ENCODE measurements around the gene CEP104.

CEP104 gene

GRCh38 chr1:3796215-3797061 is 60.6 kb downstream of the CEP104 start, which contains the start of gene LRRC47:
LRRC47 (minus strand) TSS chr1:3796498; CDS start chr1:3796476, 22 bp downstream.
- DNase-seq (ENCODE audit: low read depth), result peak; percentile 86

- no peak for DNase-seq (ENCODE audit: low read depth)
These were observed 61.4 kb downstream of the CEP104 start for GRCh38 chr1:3795453-3796214.

- no peak for DNase-seq (ENCODE audit: low read depth)
These were observed 66.1 kb downstream of the CEP104 start for GRCh38 chr1:3790952-3791351.

GRCh38 chr1:3790500-3790923 is 66.5 kb downstream of the CEP104 start:
- DNase-seq (ENCODE audit: low read depth), result no peak

- no peak for DNase-seq (ENCODE audit: low read depth)
These were observed 67.3 kb downstream of the CEP104 start for GRCh38 chr1:3789421-3790300.

DNA sequence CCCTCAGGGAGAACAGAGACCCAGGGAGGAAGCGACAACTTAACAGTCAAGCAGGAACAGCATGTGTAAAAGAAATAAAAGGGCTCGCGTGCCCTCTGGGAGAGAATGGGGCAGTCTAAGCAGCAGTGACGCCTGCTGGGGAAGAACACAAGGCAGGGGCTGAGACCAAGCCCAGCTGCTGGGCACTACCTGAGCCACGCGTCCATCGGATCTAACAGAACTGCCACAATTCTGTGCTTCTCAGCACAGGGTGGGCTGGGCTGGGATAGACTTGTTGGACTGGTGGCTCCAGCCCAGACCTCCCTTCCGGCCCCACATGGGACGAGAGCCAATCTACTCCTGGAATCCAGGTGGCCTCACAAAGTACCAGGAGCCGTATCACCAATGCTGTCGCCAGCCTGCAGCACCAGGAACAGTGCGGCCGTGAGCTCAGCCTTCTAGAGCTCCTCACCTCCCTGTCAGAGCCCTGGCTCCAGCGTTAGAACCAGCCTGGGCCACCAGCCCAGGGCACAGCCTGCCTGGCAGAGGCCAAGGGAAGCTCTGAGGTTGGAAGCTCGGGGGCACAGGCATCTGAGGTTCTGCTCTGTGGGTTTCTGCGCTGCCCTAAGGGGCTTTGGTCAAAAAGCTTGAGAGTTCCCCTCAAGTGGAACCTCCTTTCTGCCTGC is 68.1 kb downstream of the CEP104 start:
- no peak for DNase-seq (ENCODE audit: low read depth)

GRCh38 chr1:3787745-3788605 is 69.0 kb downstream of the CEP104 start:
- no peak for DNase-seq (ENCODE audit: low read depth)

DNA sequence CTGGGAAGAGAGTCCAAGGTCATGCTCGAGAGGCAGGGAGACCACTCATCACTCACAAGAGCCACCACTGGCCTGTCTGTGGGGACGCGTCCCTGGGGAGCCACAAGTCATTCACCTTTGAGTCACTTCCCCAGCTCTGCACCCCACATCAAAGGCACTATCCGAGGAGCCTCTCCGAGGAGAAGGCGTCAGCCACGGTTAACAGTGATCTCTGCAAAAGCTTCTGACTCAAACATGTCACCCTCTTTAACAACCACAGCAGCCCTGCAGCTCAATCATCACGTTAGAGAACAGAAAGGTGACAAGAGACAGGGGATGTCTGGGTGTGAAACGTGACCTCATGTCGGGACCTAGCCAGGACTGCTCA is 69.7 kb downstream of the CEP104 start:
- DNase-seq (ENCODE audit: low read depth), result no peak

DNA sequence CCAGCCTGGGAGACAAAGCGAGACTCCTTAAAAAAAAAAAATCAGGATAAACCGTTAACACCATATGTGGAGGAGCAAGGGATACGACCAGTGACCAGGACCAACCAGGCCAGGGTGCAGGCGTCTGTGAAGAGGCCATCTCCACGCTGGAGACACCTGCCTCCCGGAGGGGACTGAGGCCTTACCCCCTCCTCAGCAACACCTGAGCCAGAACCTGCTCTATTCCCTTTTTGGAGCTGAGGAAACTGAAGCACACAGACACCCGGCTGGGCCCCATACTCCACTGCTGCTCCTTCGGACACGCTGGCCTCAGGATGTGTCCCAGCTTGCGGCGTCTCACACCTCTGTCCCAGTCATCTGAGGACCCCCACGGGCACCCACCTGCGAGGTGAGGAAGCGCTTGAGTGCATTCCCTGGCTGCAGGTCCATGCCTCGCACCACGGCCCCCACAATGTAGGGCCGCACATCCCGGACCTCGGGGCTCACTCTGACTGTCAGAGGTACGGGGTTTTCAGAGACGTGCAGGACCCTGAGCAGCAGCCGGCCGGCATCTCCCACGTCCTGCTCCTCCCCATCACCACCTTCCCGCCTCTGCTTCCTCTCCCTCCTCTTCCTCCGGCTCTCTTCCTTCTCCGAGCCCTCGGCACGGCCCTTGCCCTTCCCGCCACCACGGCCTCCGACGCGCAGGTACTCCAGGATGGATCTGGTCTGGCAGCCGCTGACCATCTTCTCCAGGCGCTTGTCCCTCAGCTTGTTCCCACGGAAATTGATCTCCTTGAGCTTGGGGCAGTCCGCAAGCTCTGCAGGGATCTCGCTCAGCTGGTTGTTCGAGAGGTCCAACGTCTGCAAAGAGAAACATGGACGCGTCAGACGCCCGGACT is 70.3 kb downstream of the CEP104 start:
- DNase-seq (ENCODE audit: low read depth), result no peak

DNA sequence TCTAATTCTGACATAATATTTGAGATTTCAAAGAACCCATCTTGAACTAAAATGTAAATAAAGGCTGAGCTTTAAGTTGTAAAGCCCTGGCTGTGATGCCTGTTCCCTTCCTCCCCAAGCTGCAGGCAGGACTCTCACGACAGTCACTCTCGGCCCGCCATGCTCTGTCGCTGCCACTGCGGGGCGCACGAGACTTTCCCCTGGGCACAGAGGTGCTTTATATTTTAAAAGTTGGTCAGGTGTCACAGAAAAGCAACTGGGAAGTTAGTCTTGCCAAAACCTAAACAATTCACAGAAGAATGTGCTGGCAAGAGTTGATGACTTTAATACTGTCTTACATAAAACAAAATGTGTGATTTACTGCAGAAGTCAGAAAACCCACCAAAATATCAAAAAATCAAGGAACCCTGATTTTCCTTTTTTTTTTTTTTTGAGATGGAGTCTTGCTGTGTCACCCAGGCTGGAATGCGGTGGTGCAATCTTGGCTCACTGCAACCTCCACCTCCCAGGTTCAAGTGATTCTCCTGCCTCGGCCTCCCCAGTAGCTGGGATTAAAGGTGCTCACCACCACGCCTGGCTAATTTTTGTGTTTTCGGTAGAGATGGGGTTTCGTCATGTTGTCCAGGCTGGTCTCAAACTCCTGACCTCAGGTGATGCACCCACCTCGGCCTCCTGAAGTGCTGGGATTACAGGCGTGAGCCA is 71.4 kb downstream of the CEP104 start:
- DNase-seq (ENCODE audit: low read depth), result no peak

GRCh38 chr1:3785045-3785444 is 72.0 kb downstream of the CEP104 start:
- DNase-seq (ENCODE audit: low read depth), result peak; percentile 37

DNA sequence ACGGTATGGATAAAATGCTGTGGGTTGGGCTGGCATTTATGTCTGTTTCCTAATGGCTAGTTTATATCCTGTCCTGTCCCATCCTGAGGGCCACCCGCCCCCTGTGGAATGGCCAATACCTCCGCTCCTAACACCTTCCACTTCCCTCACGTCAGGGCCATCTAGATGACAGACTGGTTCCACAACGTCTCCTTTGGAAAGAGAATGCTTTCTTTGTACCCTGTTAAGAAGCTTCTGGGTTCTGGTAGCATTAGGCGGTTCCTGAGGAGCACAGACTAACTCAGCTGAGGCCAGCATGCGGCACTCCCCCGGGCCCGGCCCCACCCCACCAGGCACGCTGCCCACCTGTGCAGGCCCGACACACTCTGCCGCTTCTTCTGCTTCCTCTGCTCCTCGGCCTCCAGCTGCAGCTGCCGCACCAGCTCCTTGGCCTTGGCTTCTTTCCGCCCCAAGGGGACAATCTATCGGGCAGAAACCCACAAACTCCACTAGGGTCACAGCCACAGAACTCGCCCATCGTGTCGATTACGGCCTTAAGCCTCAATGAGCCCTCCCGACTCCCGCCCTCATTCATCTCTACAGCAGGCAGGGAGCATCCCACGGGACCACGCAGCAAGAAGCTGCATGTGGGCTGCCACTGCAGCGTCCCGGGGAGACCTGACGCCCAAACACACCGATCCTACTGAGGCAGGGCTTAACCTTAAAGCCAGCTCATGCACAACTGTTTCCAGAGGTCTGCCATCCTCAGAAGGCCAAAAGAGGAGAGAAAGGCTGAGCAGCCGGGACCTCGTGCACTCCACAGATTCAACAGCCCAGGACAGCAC is 73.1 kb downstream of the CEP104 start:
- no peak for DNase-seq (ENCODE audit: low read depth)

DNA sequence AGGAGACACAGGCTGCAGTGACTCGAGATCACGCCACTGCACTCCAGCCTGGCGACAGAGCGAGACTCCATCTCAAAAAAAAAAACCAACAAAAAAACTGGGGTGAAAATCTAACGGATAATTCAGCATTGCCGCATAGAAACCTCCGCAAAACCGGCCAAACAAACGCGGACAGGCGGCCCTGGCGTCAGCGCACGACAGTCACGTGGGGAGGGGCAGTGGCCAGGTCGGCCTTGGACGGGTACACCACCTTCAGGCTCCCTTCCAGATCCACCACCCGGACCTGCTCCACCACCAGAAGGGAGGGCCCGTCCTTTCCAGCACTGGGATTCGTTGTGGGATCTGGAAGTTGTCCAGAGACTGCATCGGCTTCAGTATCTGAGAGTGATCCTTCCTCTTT is 76.1 kb downstream of the CEP104 start:
- DNase-seq (ENCODE audit: low read depth), result no peak

GRCh38 chr1:3779912-3780416 is 77.0 kb downstream of the CEP104 start:
- no peak for DNase-seq (ENCODE audit: low read depth)

GRCh38 chr1:3779265-3779911 is 77.6 kb downstream of the CEP104 start:
- DNase-seq (ENCODE audit: low read depth), result no peak

DNA sequence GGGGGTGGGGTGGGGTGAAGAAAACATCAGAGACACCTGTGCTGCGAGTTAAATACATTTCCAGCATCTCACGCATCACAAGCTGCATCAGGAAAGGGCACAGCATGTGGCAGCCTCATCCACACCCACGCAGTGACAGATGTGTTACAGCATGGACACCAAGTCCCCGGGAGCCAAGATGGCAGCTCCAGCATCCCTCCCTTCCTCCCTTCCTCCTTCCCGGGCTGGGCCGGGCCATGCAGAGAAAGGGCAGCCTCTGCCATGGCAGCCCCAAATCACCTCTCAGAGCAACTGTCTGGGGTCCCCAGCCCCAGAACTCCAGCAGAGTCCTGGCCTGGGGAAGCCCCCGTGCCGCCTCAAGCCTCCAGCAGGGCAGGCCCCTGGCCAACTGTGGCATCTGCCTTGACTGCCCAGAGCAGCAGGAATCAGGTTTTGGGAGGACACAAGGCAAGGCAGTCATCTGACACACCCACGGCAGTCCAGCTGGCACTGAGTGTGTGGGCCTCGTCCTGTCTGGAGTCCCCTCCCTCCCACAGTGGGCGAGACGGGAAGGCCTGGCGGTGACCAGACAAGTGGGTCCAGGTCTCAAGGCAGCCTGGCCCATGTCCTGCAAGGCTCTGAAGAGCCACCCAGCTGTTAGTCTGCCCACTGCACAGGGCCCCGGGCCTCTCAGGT is 78.3 kb downstream of the CEP104 start:
- no peak for DNase-seq (ENCODE audit: low read depth)
